HG03439 (cell line): ENCODE results near the gene PTPRG.

Experiments used
- ATAC-seq: cut with Tn5 transposase; IDR thresholded peaks from one replicate; pipeline ENCODE4 v1.9.1; 2021; ENCODE audit warnings: mild to moderate bottlenecking, moderate library complexity; ENCODE audit not compliant: unreplicated experiment

The PTPRG gene

GRCh38 chr3:62164746-62165145 lies 603.4 kb downstream of the PTPRG start:
- no peak for ATAC-seq

GRCh38 chr3:62167566-62168262 lies 606.3 kb downstream of the PTPRG start:
- no peak for ATAC-seq

GRCh38 chr3:62168356-62168755 lies 607.0 kb downstream of the PTPRG start:
- no peak for ATAC-seq

- no peak for ATAC-seq
Measured at GRCh38 chr3:62169906-62170660, 608.7 kb downstream of the PTPRG start.

- ATAC-seq: no peak
Measured at GRCh38 chr3:62171789-62172188, 610.4 kb downstream of the PTPRG start.

- ATAC-seq: no peak
Measured at GRCh38 chr3:62172199-62172598, 610.8 kb downstream of the PTPRG start.

- ATAC-seq: no peak
Measured at GRCh38 chr3:62173939-62174515, 612.7 kb downstream of the PTPRG start.

- ATAC-seq: no peak
Measured at GRCh38 chr3:62175161-62175560, 613.8 kb downstream of the PTPRG start.

GRCh38 chr3:62178032-62178431 lies 616.7 kb downstream of the PTPRG start:
- ATAC-seq: no peak

GRCh38 chr3:62178739-62179600 lies 617.6 kb downstream of the PTPRG start:
- no peak for ATAC-seq

- ATAC-seq: no peak
Measured at GRCh38 chr3:62180514-62180913, 619.1 kb downstream of the PTPRG start.

GRCh38 chr3:62183087-62183486 lies 621.7 kb downstream of the PTPRG start:
- ATAC-seq: no peak

- ATAC-seq: no peak
Measured at GRCh38 chr3:62183969-62184368, 622.6 kb downstream of the PTPRG start.

- ATAC-seq: no peak
Measured at GRCh38 chr3:62184559-62184958, 623.2 kb downstream of the PTPRG start.

- no peak for ATAC-seq
Measured at GRCh38 chr3:62187022-62187431, 625.7 kb downstream of the PTPRG start.

- no peak for ATAC-seq
Measured at GRCh38 chr3:62188681-62189375, 627.5 kb downstream of the PTPRG start.

- no peak for ATAC-seq
Measured at GRCh38 chr3:62189376-62189698, 628.0 kb downstream of the PTPRG start.

- ATAC-seq: no peak
Measured at GRCh38 chr3:62192891-62193290, 631.5 kb downstream of the PTPRG start.

GRCh38 chr3:62193586-62194345 lies 632.4 kb downstream of the PTPRG start:
- ATAC-seq: no peak
